Iris pigment epithelial cell (primary cell): Measurements from ENCODE around the gene NECAB2.
A peak's percentile ranks its signal among the peaks of the same experiment; 100 is the strongest.

ENCODE experiments used
- DNase-seq: peaks from one replicate; pipeline ENCODE4 v3.0.0-alpha.2; 2011; ENCODE audit warnings: low read depth

NECAB2 gene

GRCh38 chr16:83967838-83968305 is at the start of gene NECAB2:
Gene NECAB2, plus strand, starts transcription at chr16:83968244. Its CDS starts 405 bp downstream, at chr16:83968649.
- DNase-seq: peak; percentile 20

- no peak for DNase-seq
Observed at GRCh38 chr16:83920894-83921491, 47.1 kb upstream of the NECAB2 start.

GRCh38 chr16:83923581-83924365 is 44.3 kb upstream of the NECAB2 start:
- DNase-seq: no peak

GRCh38 chr16:83924686-83925085 is 43.4 kb upstream of the NECAB2 start:
- DNase-seq: no peak

GRCh38 chr16:83925095-83925905 is 42.7 kb upstream of the NECAB2 start:
- no peak for DNase-seq

GRCh38 chr16:83925957-83926725 is 41.9 kb upstream of the NECAB2 start:
- no peak for DNase-seq

GRCh38 chr16:83926726-83927397 is 41.2 kb upstream of the NECAB2 start:
- DNase-seq: peak; percentile 52

- DNase-seq: peak; percentile 98
Observed at GRCh38 chr16:83928341-83929055, 39.5 kb upstream of the NECAB2 start.

GRCh38 chr16:83929811-83930555 is 38.1 kb upstream of the NECAB2 start:
- DNase-seq: no peak

- DNase-seq: no peak
Observed at GRCh38 chr16:83930730-83931500, 37.1 kb upstream of the NECAB2 start.

- no peak for DNase-seq
Observed at GRCh38 chr16:83931556-83931955, 36.5 kb upstream of the NECAB2 start.

GRCh38 chr16:83932304-83932703 is 35.7 kb upstream of the NECAB2 start:
- DNase-seq: no peak

GRCh38 chr16:83932955-83933673 is 34.9 kb upstream of the NECAB2 start:
- peak; percentile 82 for DNase-seq

- peak; percentile 75 for DNase-seq
Observed at GRCh38 chr16:83933885-83934683, 34.0 kb upstream of the NECAB2 start.

GRCh38 chr16:83934684-83934977 is 33.4 kb upstream of the NECAB2 start:
- DNase-seq: no peak

GRCh38 chr16:83935005-83935857 is 32.8 kb upstream of the NECAB2 start:
- no peak for DNase-seq

- no peak for DNase-seq
Observed at GRCh38 chr16:83935858-83936255, 32.2 kb upstream of the NECAB2 start.
